22Rv1 (cell line): Measurements from ENCODE around the gene CDC23.

ENCODE experiments used
- ZFX ChIP-seq: fragments of 450-650 bp; IDR thresholded peaks from 2 replicates; pipeline ENCODE4 v1.6.1; 2017; ENCODE audit warnings: antibody characterized with exemption, borderline replicate concordance
- TF ChIP-seq, protein P1 (sequence below): fragments of 450-650 bp; IDR thresholded peaks from 2 replicates; pipeline ENCODE4 v1.5.1; 2017; ENCODE audit warnings: mild to moderate bottlenecking

DNA sequence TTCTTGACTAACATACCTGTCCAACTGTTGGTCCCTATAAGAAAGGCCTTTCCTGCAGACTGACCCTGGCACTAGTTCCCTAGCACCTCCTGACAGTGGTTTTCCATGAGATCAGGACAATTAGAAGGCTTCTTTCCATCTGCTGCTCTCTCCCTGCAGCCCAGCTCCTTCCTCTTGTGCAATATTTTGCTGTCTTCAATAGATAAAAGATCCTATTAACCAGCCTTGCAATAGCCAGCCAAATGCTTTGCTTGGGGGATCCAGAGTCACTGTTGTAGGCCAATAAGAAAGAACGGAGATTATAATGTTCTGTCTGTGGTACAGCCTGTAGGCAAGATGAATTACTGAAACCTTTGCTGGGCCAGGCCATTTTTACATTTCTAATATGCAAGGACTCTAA lies 55.5 kb downstream of the CDC23 start:
- TF ChIP-seq, protein P1, sequence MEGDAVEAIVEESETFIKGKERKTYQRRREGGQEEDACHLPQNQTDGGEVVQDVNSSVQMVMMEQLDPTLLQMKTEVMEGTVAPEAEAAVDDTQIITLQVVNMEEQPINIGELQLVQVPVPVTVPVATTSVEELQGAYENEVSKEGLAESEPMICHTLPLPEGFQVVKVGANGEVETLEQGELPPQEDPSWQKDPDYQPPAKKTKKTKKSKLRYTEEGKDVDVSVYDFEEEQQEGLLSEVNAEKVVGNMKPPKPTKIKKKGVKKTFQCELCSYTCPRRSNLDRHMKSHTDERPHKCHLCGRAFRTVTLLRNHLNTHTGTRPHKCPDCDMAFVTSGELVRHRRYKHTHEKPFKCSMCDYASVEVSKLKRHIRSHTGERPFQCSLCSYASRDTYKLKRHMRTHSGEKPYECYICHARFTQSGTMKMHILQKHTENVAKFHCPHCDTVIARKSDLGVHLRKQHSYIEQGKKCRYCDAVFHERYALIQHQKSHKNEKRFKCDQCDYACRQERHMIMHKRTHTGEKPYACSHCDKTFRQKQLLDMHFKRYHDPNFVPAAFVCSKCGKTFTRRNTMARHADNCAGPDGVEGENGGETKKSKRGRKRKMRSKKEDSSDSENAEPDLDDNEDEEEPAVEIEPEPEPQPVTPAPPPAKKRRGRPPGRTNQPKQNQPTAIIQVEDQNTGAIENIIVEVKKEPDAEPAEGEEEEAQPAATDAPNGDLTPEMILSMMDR = no peak
- no peak for TF ChIP-seq ZFX
